G401.6 (cell line): ENCODE results near the gene ZDHHC14.

ENCODE experiments used
- FAIRE-seq: peaks from 2 replicates; lab custom pipeline; 2012; peaks lifted over from hg19 to GRCh38; lab: Jason Lieb, UNC

The ZDHHC14 gene

GRCh38 chr6:157723376-157723775 lies 342.4 kb downstream of the ZDHHC14 start:
- FAIRE-seq = no peak

GRCh38 chr6:157724138-157724820 lies 343.3 kb downstream of the ZDHHC14 start:
- no peak for FAIRE-seq

DNA sequence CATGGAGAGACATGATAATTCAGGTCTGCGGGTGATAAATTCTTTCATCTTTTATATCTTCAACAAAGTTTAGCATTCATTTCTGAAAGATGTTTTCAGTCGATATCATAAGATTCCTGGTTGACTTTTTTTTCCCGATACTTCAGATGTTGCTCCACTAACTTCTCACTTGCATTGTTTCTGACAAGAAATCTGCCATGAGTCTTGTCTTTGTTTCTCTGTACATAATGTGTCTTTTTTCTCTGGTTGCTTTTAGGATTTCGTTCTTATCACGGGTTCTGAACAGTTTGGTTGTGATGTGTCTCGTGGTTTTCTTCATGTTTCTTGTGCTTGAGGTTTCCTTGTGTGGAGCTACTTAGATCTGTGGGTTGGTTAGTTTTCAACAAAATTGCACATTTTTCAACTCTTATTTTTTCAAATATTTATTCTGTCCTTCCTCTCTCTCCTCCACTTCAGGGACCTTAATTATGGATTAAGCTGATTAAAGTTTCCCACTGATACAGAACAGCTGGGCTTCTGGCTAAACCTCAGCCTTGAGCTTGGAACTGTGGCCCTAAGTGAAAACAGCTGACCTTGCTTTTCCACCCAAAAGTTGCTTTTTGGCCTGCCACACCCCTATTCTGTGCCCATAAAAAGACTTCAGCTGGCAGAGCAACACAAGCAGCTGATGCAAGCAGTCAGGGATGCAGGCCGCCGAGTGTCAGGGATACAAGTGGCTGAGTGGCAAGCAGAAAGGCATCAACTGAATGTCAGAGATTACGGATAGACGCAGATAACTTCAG lies 344.2 kb downstream of the ZDHHC14 start:
- no peak for FAIRE-seq

GRCh38 chr6:157725836-157726235 lies 344.8 kb downstream of the ZDHHC14 start:
- FAIRE-seq = no peak

DNA sequence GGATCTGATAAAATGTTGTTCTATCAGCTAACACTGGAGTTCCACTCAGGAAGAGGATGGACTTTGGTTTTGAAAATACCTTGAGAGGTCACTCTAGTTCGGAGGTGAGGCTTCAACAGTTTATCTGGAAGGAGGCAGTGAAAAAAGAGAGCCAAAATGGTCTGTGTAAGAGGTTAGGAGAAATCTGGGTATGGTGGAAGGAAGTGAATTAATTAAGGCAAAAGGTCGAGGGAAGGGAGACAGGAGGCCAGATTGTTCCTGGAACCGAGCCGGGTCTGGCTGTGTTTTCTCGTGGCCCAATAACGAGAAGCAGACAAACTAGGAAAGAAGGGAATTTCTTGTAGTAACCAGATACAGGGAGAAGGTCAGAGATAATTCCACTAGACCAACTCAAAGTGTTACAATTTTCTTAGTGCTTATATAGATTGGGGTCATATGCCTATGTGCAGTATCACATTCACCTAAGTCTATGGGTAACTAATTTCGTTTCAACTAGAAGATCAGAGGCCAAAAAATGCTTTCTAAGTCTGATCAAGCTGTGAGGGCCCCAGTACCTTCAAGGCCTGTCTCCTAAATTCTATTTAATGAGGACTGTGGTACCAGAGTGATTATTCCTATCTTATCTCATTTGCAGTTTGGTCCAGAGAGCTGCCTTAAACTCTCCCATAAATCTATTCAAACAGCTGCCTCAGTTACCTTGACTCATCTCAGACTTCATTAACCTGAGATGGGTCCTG lies 346.1 kb downstream of the ZDHHC14 start:
- no peak for FAIRE-seq
